NCI-H1436 (cell line): ENCODE data around the gene ING5.
"Not testable (repeated sequence)": the region's sequence is repeated elsewhere in the genome, so short reads cannot be mapped to it uniquely, and the experiment has no call there.

Experiments used
- DNase-seq: peaks from one replicate; lab custom pipeline; 2025; lab: John Stamatoyannopoulos, UW

Gene ING5

GRCh38 chr2:241739177-241739576 is 37.3 kb downstream of the ING5 start:
- DNase-seq: no peak

GRCh38 chr2:241739651-241740050 is 37.8 kb downstream of the ING5 start:
- no peak for DNase-seq

GRCh38 chr2:241741016-241741415 is 39.2 kb downstream of the ING5 start:
- DNase-seq: no peak

- no peak for DNase-seq
Observed at GRCh38 chr2:241742320-241742939, 40.6 kb downstream of the ING5 start.

- not testable (repeated sequence) for DNase-seq
Observed at GRCh38 chr2:241743008-241743407, 41.2 kb downstream of the ING5 start.

GRCh38 chr2:241743620-241744019 is 41.8 kb downstream of the ING5 start:
- no peak for DNase-seq

GRCh38 chr2:241744028-241744754 is 42.4 kb downstream of the ING5 start:
- DNase-seq: no peak

GRCh38 chr2:241745276-241745675 is 43.4 kb downstream of the ING5 start:
- no peak for DNase-seq

GRCh38 chr2:241746084-241746483 is 44.2 kb downstream of the ING5 start:
- DNase-seq: no peak

- no peak for DNase-seq
Observed at GRCh38 chr2:241748468-241749256, 46.8 kb downstream of the ING5 start.

GRCh38 chr2:241750076-241750840 is 48.4 kb downstream of the ING5 start:
- no peak for DNase-seq

- DNase-seq: no peak
Observed at GRCh38 chr2:241751152-241751551, 49.3 kb downstream of the ING5 start.

- DNase-seq: no peak
Observed at GRCh38 chr2:241751776-241752175, 49.9 kb downstream of the ING5 start.

- DNase-seq: no peak
Observed at GRCh38 chr2:241752253-241752652, 50.4 kb downstream of the ING5 start.

GRCh38 chr2:241752689-241753276 is 50.9 kb downstream of the ING5 start:
- DNase-seq: no peak

GRCh38 chr2:241753493-241753892 is 51.7 kb downstream of the ING5 start:
- no peak for DNase-seq

GRCh38 chr2:241754042-241754441 is 52.2 kb downstream of the ING5 start:
- no peak for DNase-seq

- DNase-seq: no peak
Observed at GRCh38 chr2:241755166-241755565, 53.3 kb downstream of the ING5 start.

GRCh38 chr2:241755777-241756176 is 53.9 kb downstream of the ING5 start:
- DNase-seq: no peak

- no peak for DNase-seq
Observed at GRCh38 chr2:241759067-241759807, 57.4 kb downstream of the ING5 start.

GRCh38 chr2:241759893-241760292 is 58.1 kb downstream of the ING5 start:
- not testable (repeated sequence) for DNase-seq
